OCI-LY3 (cell line): ENCODE results near the gene TMEM18.

ENCODE experiments used
- EZH2phosphoT487 ChIP-seq: fragments of 200-600 bp; shearing (Covaris generic); IDR thresholded peaks from 2 replicates; pipeline ENCODE4 v1.6.1; 2018; ENCODE audit warnings: antibody characterized with exemption, mixed run types, low read depth
- TF ChIP-seq, protein P1 (sequence below): fragments of 200-600, 300-600 bp; sonication (generic); IDR thresholded peaks from 2 replicates; pipeline ENCODE4 v1.5.1; 2014; ENCODE audit warnings: antibody characterized with exemption, low read length, low read depth

DNA sequence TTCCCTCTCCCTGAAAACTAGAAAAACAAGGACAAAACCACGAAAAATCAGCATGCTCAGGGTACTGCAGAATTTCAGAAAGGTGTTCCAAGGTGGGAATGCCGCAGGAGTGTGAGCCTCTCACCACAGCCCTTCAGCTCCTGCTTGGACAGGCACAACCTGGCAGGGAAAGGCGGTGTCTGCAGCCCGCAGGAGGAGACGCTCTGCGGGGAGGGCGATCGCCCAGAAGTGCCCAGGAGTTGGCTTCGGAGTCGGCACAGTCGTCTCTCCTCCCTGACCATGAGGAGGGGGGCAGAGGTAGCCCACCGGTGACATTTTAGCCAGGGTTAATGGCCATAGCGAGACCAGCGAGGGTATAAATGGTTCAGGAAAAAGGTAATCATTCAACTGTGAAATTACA is 57.2 kb downstream of the TMEM18 start:
- TF ChIP-seq, protein P1, sequence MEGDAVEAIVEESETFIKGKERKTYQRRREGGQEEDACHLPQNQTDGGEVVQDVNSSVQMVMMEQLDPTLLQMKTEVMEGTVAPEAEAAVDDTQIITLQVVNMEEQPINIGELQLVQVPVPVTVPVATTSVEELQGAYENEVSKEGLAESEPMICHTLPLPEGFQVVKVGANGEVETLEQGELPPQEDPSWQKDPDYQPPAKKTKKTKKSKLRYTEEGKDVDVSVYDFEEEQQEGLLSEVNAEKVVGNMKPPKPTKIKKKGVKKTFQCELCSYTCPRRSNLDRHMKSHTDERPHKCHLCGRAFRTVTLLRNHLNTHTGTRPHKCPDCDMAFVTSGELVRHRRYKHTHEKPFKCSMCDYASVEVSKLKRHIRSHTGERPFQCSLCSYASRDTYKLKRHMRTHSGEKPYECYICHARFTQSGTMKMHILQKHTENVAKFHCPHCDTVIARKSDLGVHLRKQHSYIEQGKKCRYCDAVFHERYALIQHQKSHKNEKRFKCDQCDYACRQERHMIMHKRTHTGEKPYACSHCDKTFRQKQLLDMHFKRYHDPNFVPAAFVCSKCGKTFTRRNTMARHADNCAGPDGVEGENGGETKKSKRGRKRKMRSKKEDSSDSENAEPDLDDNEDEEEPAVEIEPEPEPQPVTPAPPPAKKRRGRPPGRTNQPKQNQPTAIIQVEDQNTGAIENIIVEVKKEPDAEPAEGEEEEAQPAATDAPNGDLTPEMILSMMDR: no peak
- no peak for TF ChIP-seq EZH2phosphoT487
